NCI-H2196 (cell line): ENCODE measurements around the gene MMRN1.

Experiments used
- DNase-seq: peaks from one replicate; lab custom pipeline; 2025; ENCODE audit not compliant: unreplicated experiment; lab: John Stamatoyannopoulos, UW

Gene MMRN1

DNA sequence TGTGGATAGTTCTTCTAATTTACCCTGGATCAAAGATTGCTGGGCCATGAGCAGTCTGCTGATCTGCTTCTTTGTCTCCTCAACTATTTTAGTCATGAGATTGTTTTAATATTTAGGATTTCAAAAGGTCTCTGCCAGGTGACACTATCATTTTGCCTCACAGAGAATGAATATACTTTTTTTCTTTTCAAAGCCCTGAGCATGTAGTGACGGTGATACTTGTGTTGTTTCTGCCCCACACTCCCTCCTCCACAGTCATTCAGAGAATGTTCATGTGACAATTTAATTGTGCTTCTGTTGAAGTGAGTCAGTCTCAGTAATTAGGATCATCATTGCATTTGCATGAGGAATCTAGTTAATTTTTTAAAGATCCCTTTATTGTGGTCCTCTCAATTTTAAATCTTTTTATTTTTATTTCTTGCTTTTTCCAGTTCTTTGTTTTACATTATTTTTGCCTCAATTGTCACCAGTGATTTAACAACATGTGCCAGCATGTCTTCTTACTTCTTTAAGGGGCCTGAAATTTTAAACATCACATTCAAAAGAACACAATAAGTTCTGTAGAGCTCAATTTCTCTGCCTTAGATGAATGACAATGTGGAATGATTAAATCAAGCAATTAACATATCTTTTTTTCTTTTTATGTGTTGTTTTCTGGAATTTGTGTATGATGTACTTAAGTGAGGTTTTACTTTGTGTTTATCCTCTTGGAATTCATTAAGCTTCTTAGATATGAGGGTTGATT, 12.3 kb downstream of the MMRN1 start:
- DNase-seq, result no peak

DNA sequence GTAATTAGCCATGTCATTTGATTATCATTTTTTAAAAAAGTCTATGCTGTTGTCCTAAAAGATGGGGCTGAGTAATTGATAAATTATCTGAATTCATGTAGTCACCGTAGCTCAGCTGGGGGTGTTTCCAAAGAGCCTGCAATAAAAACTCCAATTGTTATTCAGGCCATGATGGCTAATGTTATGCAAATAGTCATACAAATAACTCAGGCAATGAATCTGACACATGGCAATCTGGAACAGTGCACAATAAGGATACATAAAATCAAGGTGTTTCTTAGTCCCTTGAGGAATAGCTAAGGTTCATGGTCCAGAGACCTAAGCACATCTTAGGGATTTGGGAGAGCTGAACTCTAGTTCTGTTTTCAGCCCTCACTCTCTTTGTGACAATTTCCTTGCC, 15.2 kb downstream of the MMRN1 start:
- DNase-seq, result no peak

DNA sequence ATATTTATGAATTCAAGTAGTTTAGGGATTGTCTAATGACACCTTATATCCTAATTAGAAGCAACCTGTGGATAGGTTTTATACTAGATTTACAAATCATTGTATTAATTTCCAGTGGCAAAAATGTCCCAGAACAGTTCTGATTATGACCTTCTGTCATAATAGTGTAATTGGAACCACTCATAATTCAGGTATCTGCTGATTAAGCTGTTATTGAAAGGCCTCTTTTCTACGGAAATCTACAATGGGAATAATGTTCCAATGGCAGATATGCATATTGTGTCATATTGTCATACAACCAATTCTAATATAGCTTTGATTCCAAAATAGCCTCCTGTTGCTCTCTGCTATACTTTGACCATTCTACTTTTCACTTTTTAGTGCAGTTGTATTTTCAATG, 19.0 kb downstream of the MMRN1 start:
- DNase-seq, result no peak

GRCh38 chr4:89914609-89915550, 20.2 kb downstream of the MMRN1 start:
- no peak for DNase-seq

GRCh38 chr4:89915937-89916336, 21.3 kb downstream of the MMRN1 start:
- DNase-seq, result peak; percentile 9

DNA sequence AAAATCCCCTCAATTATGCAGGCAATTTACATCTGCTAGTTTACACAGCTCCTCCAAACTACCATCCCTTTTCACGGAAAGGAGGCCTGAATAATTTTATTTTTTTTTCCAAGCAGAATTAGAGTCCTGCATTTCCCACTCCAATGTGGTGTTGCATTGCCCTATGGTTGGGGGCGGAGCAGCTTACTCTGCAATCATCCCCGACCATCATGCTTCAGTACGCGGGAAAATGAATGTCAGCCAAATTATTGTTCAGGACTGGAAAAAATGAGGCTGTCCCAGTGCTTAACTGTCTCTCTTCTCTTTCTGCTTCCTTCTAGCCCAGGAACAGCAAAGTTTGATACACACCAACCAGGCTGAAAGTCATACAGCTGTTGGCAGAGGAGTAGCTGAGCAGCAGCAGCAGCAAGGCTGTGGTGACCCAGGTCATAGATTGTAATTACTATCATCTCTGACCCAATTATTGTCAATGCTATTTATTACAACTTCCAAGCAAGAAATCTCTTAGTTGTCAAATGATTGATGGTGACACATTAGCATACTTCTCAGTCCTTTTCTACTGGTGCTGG, 28.3 kb downstream of the MMRN1 start:
- DNase-seq, result no peak

GRCh38 chr4:89928838-89929237, 34.2 kb downstream of the MMRN1 start:
- DNase-seq, result no peak

GRCh38 chr4:89929425-89930159, 34.9 kb downstream of the MMRN1 start:
- DNase-seq, result no peak

DNA sequence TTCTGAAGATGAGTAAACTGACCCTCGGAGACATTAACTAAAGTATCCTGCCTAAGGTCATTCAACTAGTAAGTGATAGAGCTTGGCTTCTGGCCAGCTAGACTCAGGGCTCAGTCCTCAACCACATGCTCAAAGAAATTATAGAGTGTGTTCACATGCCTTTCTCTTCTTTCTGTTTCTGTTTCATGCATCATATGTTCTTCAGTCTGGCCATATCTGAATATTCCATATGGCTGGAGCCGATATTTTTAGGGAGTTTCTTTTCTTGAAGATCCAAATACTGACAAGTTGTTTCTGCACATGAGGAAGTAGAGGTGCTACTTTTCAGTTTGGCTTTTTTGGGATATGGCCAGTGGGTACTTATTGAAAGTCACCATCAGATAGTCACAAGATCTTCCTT, 44.9 kb downstream of the MMRN1 start:
- peak; percentile 30 for DNase-seq

DNA sequence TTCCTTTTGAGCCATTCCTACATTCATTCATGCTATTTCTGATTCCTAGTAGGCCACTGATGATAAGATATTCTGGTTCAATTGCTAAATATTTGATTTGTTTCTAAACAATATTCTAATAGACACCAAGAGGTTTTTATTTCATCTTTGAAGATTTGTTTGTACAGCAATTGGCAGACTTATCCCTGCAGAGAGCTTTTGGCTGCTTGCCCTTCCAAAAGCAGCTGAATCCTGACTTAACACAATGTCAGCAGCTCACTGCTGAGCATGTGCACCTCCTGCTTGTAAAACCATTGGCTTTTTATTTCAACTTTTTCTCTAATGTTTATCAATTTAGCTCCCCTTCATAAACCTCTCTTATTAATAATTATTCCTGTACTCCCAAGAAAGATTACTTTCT, 45.3 kb downstream of the MMRN1 start:
- DNase-seq, result peak; percentile 60

DNA sequence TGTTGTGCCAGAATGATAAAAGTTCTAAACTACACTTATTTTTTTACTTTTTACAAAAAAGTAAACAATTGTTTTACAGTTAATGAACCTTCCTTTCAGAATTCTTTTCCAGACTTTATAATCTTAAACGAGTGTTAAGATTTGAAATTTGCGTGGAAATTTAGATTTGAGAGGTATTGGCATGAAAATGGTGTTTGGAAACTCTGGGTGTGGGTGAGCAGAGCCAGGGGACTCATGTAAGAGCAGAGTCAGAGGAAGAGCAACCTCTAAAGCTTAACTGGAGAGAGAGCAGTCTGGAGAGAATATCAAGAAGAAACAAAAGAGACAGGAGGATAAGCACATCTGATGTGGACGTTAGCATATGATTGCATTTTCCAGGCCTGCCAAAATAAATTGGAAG, 48.2 kb downstream of the MMRN1 start:
- no peak for DNase-seq

- no peak for DNase-seq
Observed at GRCh38 chr4:89949782-89950387, 55.2 kb downstream of the MMRN1 start.

- DNase-seq, result no peak
Observed at GRCh38 chr4:89952458-89952857, 57.8 kb downstream of the MMRN1 start.

- no peak for DNase-seq
Observed at GRCh38 chr4:89954906-89955695, 60.4 kb downstream of the MMRN1 start.

DNA sequence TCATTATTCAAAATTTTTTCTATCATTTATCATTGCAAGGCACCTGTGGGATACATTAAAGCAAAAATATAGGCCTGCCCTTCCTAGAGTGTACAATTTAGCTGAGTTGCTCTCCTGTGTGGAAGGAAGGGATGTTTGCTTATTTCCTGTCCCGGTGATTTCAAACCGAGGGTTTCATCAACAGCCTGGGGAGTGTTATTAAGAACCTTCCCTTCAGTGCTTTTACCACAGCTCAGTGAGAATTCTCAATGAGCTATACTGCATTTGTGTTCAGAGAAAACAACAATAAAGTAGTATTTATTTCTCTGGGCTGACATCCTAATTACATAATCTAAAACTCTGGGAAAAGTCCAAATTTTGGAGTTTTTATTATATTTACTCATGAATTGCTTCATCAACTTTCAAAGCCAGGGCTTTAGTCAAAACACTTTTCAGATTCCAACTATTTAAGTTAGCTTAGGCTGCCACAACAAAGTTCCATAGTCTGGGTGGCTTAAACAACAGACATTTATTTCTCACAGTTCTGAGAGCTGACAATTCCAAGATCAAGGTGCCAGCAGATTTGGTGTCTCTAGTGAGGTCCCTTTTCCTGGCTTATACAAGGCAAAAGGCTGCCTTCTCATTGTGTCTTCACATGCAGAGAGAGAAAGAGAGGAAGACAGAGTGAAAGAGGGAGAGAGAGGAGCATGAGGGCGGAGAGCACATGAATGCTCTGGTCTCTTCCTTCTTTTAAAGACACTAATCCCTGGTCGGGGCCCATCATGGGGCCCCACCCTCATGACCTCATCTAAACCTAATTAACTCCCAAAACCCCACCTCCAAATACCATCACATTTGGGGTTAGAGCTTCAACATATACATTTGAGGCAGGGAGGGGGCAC, 62.6 kb downstream of the MMRN1 start:
- no peak for DNase-seq

- DNase-seq, result no peak
Observed at GRCh38 chr4:89981789-89982334, 87.2 kb downstream of the MMRN1 start.

GRCh38 chr4:89988268-89988667, 93.6 kb downstream of the MMRN1 start:
- DNase-seq, result no peak

GRCh38 chr4:89992744-89993143, 98.1 kb downstream of the MMRN1 start:
- DNase-seq, result no peak
